Duodenal mucosa (tissue), 2 donors: ENCODE results near the gene FREY1.

Source experiments
- H3K27ac ChIP-seq: one replicate; pipeline ENCODE4 v1.7.0; 2013; ENCODE audit warnings: low read depth, low read length
- H3K27me3 ChIP-seq, 2 donors: one replicate each; pipeline ENCODE4 v1.7.0; 2013; ENCODE audit warnings: low read length in 2 of 2, control low read depth in 1 of 2; ENCODE audit not compliant: insufficient read depth in 2 of 2, control insufficient read depth in 1 of 2
- H3K36me3 ChIP-seq, 2 donors: one replicate each; pipeline ENCODE4 v1.7.0; 2013; ENCODE audit warnings: low read length in 2 of 2, control low read depth in 1 of 2; ENCODE audit not compliant: insufficient read depth in 2 of 2, control insufficient read depth in 1 of 2
- H3K4me1 ChIP-seq, 2 donors: one replicate each; pipeline ENCODE4 v1.7.0; 2013; ENCODE audit warnings: low read length in 2 of 2, control low read depth in 1 of 2; ENCODE audit not compliant: insufficient read depth in 2 of 2, control insufficient read depth in 1 of 2
- H3K4me3 ChIP-seq, 2 donors: one replicate each; pipeline ENCODE4 v1.7.0; 2013; ENCODE audit warnings: low read length in 2 of 2, low read depth in 1 of 2
- H3K9ac ChIP-seq, 2 donors: one replicate each; pipeline ENCODE4 v1.7.0; 2013; ENCODE audit warnings: low read length in 2 of 2, low read depth in 1 of 2
- H3K9me3 ChIP-seq, 2 donors: one replicate each; pipeline ENCODE4 v1.7.0; 2013; ENCODE audit warnings: low read length in 2 of 2, control low read depth in 1 of 2; ENCODE audit not compliant: control insufficient read depth in 1 of 2

Gene FREY1

DNA sequence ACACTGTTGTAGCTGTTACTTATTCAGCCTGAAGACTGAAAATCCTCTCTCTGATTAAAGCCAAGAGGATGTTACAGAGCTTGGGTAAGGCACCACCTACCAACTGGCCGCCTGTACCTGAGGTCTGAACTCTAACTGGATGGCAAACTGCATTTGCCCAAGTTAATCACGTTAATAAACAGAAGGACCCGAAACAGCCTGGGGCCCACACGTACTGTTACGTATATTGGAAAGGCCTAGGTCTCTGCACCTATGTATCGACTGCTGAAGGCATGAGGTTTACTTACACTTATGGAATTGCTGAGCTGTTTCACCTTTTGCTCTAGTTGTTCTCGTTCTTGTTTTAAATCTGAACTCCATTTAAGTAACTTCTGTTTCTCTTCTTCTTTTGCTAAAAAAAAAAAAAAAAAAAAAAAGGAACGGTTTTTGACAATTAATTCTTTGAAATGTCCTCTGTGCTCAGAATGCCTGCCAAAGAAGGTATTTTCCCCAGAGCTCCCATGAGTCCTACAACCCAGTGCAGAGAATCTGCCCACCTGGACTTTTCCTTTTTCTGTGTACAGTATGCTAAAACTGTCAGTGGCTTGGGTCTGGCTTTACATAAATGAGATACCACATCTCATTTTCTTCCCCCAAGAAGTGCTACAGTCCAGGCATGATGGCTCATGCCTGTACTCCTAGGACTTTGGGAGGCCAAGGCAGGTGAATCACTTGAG is 28.4 kb upstream of the FREY1 start:
- Histone ChIP-seq H3K36me3 (peaks cover 21 to 44% of the 10 kb centered on the region in 2 donors), H3K9me3 (no peaks in the 10 kb centered on the region), H3K4me1 (peaks cover under 1 to 2% of the 10 kb centered on the region in 2 donors), H3K27ac (no peak overlapping the region), H3K4me3 (no peak overlapping the region), H3K9ac (no peak overlapping the region), H3K27me3 (no peaks in the 10 kb centered on the region)

DNA sequence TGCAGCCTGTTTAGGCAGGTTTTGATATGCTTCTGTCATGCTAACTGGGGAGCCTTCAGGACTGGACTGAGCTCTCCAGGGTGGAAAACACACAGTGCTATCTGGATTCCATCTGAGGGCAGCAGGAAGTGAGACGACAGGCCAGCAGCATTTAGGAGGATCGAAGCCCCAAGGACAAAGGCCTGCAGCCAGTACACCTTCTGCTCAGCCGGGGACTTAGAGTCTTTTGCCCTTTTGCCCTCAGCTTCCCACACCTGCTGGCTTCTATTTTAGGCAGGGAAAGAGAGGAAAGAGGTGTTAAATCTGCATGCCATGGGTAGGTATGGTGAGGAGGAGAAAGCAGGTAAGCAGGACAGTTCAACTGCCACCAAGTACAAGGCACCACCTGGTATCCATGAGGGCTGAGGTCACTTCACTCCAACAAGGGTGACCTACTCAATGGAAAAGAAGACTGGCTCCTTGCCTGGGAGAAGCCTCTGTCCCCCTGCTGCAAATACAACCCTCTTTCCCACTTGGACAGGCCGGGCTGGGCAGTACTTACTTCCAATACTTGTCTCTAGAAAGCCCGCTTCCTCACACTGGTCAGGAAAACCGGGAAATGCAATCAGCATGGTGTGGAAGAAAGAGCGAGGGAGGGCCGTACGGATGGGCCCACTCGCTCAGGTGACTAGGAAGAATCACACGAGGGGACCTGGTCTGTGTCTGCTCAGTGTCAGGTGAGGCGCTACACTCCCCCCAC is 27.7 kb upstream of the FREY1 start:
- H3K36me3 ChIP-seq = peaks cover 21 to 44% of the 10 kb centered on the region in 2 donors
- peaks cover 8 to 9% of the 10 kb centered on the region in 2 donors for H3K4me1 ChIP-seq
- H3K9ac ChIP-seq = no peak overlapping the region
- no peak overlapping the region for H3K4me3 ChIP-seq
- no peaks in the 10 kb centered on the region for H3K27me3 ChIP-seq
- no peak overlapping the region for H3K27ac ChIP-seq
- H3K9me3 ChIP-seq = no peaks in the 10 kb centered on the region

DNA sequence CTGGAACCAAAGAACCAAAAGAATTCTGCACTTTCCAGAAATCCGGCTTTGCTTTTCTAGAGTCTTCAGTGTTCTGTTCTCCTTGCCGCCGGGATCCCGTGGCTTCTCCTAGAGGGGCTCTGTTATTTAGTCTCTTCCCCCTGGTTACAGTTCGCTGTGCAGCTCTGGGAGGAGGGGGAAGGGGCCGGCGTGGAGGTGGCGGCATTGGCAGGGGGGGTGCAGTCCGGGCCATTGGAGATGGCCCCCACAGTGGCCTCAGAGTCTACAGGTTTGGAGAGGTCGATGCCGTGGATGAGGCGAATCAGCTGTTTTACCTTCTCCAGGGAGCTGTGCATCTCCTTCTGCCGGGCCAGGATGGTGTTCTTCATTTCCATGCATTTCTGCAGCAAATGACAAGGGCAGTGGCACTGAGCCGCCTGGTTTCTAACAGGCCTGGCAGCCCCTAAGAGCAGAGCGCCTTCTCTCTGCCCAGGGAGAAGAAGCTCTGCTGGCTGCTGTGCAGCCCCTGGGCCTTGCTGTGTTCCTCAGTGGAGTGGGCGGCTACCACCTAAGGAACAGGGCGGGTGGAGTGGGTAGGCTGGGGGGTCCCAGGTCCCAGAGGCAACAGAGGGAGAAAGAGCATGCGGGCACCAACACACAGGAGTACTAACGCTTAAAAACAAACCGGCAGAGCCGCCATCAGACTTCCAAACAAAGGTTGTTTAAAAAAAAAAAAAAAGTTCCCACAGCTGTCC is 26.9 kb upstream of the FREY1 start:
- Histone ChIP-seq H3K4me1 (peaks cover 12 to 14% of the 10 kb centered on the region in 2 donors), H3K4me3 (no peak overlapping the region), H3K27me3 (no peaks in the 10 kb centered on the region), H3K27ac (no peak overlapping the region), H3K36me3 (peaks cover 21 to 44% of the 10 kb centered on the region in 2 donors), H3K9me3 (no peaks in the 10 kb centered on the region), H3K9ac (no peak overlapping the region)

DNA sequence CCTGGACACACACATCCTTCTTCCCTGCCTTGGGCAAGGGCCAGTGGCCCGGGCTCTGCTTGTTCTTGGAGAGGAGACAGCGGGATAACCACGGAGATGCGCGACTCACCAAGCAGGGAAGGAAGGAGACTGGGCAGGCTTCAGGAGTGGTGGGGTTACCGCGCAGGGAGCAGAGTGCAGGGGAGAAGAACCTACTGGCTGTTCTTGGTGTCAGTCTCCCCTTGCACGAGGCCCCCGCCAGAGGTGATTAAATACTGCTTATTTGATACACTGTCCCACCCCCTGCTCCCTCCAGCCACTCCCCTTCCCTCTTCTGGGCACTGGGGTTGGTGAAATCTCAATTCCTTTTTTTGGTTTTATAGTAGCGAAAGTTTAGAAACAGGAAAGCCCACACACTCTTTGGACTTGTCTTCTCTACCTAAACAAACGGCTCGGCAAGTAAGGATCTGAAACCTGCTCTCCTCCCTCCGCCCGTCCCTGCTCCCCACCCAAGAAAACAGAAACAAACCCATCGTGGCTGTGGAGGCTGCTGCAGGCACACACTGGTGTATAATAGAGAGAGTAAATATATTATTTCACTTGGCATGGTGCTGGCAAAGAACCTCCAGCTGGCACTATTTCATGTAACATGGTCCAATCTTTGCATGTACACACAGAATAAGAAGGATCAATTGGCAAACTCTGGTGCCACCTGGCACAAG is 26.2 kb upstream of the FREY1 start:
- Histone ChIP-seq H3K4me3 (no peak overlapping the region), H3K4me1 (peaks cover 12 to 14% of the 10 kb centered on the region in 2 donors), H3K9me3 (no peaks in the 10 kb centered on the region), H3K27me3 (no peaks in the 10 kb centered on the region), H3K9ac (no peak overlapping the region), H3K36me3 (peaks cover 21 to 44% of the 10 kb centered on the region in 2 donors), H3K27ac (no peak overlapping the region)

DNA sequence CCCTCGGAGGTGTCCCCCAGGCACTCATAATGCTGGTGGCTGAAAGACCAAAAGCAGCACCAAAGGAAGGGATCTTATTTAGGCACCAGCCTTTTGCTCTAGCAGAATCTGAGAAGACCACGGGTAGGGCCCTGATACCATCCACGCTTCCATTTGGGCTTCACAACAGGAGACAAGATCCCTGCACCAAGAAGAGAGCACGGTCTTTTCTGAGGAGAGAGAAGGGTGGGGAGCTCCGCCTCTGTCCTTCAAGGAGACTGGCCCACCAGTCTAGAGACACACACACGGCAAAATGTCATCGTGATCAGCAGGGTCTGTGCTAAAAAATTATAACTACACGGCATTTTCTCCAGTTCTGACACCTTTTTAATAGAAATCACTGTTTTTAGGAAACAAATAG is 25.1 kb upstream of the FREY1 start:
- no peaks in the 10 kb centered on the region for H3K27me3 ChIP-seq
- peaks cover 18 to 44% of the 10 kb centered on the region in 2 donors for H3K36me3 ChIP-seq
- H3K27ac ChIP-seq = no peak overlapping the region
- no peaks in the 10 kb centered on the region for H3K9me3 ChIP-seq
- peaks cover 12 to 14% of the 10 kb centered on the region in 2 donors for H3K4me1 ChIP-seq
- no peak overlapping the region for H3K9ac ChIP-seq
- H3K4me3 ChIP-seq = no peak overlapping the region

DNA sequence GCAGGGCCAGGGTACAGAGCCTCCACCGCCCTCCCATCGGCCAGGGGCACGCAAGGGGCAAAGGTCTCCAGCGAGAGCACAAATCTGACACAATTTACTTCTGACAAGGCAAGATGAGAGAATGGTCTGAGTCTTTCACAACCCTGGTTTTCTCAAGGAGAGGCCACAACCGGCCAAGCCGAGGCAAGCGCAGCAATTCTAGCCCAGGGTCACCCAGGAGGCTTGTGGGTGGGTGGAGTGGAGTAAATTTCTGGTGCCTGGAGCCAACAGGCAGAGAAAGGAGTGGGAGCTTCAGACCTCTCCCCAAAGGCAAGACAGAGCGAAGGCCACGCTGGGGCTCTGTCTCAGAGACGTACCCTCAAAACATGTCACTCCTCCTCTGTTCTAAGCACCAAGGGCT is 24.7 kb upstream of the FREY1 start:
- Histone ChIP-seq H3K4me1 (peaks cover 12 to 14% of the 10 kb centered on the region in 2 donors), H3K9me3 (no peaks in the 10 kb centered on the region), H3K27ac (no peak overlapping the region), H3K9ac (no peak overlapping the region), H3K4me3 (no peak overlapping the region), H3K27me3 (no peaks in the 10 kb centered on the region), H3K36me3 (peaks cover 18 to 40% of the 10 kb centered on the region in 2 donors)

DNA sequence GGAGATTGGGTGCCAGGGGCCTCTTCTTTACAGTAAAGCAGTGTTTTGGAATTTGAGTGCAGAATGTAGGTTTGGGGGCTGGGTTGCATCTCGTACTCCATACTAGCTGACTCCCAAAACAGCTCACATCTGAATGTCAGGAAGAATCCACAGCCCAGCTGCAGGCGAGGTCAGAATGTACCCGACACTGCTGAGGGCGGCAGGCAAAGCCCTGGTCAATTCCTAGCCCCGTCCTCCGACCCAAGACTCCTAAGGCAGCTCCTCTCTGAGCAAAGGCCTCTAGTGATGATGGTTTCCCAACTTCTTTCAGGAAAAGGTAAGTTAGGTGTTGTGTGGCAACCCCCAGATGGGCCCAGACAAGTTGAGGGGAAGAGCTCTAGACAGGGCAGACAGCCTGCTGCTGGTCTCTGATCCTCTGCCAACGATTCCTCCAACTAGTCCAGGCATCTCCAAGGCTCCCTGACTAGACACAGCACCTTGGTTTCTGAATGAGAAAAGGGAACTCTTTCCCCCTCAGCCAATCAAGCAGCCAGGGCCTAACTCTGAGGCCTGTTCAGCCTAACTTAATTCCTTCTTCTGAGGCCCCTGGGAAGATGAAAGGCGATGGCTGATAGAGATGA is 24.0 kb upstream of the FREY1 start:
- Histone ChIP-seq H3K27me3 (no peaks in the 10 kb centered on the region), H3K9me3 (no peaks in the 10 kb centered on the region), H3K27ac (no peak overlapping the region), H3K36me3 (peaks cover 18 to 40% of the 10 kb centered on the region in 2 donors), H3K4me3 (no peak overlapping the region), H3K4me1 (peaks cover 12 to 14% of the 10 kb centered on the region in 2 donors), H3K9ac (no peak overlapping the region)

DNA sequence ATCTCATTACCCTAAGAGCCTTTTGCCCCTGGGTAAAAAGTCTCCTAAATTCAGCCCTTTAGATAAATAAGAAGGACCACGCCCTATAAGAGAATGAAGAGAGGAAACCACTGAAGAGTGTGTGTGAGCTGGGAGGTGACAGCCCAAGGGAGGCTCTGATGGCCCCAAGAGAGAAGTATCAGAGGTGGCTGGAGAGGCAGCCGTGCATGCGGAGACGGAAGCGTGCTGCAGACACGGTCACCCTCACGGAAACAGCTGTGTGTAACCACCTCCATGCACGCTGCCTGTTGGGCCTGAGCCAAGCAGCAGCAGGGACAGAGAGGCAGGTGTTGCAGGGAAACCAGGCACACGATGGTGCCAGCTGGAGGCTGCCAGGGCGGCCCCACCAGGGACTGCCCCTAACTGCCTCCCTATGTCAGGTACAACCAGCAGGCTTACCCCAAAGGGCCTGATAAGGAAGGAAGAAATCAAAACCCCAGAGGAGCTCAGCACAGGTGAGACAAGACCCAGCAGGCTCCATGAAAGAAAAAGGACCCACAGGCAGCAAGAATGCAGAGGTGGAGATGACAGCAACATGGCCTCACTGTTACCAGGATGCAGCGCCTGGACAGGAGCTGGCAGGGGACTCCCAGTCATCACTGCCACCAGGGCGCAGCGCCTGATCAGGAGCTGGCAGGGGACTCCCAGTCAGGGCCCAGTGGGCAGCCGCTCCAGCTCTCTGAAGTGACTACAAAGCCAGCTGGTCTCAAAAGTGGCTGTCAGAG is 23.1 kb upstream of the FREY1 start:
- Histone ChIP-seq H3K4me1 (peaks cover 12 to 14% of the 10 kb centered on the region in 2 donors), H3K36me3 (peaks cover 16 to 33% of the 10 kb centered on the region in 2 donors), H3K27me3 (no peaks in the 10 kb centered on the region), H3K9ac (peak overlapping the region in 1 of 2 donors; percentile 7), H3K4me3 (no peak overlapping the region), H3K27ac (no peak overlapping the region), H3K9me3 (no peaks in the 10 kb centered on the region)

DNA sequence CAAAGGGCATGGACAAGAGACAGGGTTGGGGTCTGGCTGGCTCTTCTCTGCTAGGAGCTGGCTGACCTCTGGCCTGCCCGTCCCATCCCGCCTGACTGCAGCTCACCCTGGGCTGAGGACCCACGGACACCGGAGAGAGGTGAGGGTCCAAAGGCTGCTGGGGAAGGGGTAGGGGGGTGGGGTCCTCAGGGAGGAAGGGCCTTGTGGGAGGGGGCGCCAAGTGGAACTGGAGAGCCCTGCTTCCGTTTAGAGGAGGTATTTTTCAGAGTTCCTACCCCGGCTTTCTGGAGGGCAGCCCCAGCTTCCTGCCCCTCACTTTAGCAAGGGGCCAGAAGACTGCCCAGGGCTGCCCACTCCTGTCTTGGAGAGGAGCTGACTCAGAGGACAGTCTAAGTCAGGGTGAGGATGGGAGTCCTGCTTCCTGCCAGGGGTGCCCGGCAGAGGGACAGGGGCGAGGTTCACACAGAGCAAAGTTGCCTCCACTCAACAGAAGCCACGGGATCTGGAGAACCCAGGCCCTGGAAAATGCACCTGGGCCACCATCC is 22.5 kb upstream of the FREY1 start:
- Histone ChIP-seq H3K27me3 (no peaks in the 10 kb centered on the region), H3K4me1 (peaks cover 12 to 14% of the 10 kb centered on the region in 2 donors), H3K36me3 (peaks cover 9 to 26% of the 10 kb centered on the region in 2 donors), H3K9ac (peak overlapping the region in 1 of 2 donors; percentile 7), H3K27ac (no peak overlapping the region), H3K9me3 (no peaks in the 10 kb centered on the region), H3K4me3 (no peak overlapping the region)
